HL-60 (cell line): Measurements from ENCODE around the gene USP13.

Experiments
- CTCF ChIP-seq: IDR thresholded peaks from one replicate; pipeline ENCODE4 v1.5.1; 2011; ENCODE audit warnings: low read length, control low read depth, inconsistent platforms; ENCODE audit not compliant: insufficient read depth
- POLR2AphosphoS5 ChIP-seq: IDR thresholded peaks from 2 replicates; pipeline ENCODE4 v1.6.1; 2012; ENCODE audit warnings: low read depth
- REST ChIP-seq: IDR thresholded peaks from 2 replicates; pipeline ENCODE4 v1.6.1; 2012; ENCODE audit warnings: low read depth; ENCODE audit not compliant: insufficient replicate concordance

- TF ChIP-seq REST (no peak), CTCF (no peak), POLR2AphosphoS5 (no peak)
These were observed 57.2 kb downstream of the USP13 start for GRCh38 chr3:179710079-179710478.
